Activated T-cell treated with anti-CD3 and anti-CD28 coated beads, Interleukin-2, amount 50 U/mL, for 4 hours (primary cell): Measurements from ENCODE around the gene SORT1. TPM values are rescaled to one million over a fixed set of nuclear protein-coding genes. Genes with fewer than 3 reads are reported as not detected.

Experiments used
- total RNA-seq, 3 donors: library from RNA; stranded (reverse); gene quantifications; one replicate each; pipeline ENCODE4 v1.2.1, GENCODE V29; 2021

SORT1 gene
- total RNA-seq, 3 donors from 2014 or later, result 1.1 to 1.6 (median 1.2) TPM

Other genes with a start within 250 kb of the SORT1 start
- 100 to 1,000 TPM; 166 to 207 (median 201) TPM for gene SARS1, start 184.0 kb downstream of the SORT1 start, total RNA-seq
- gene CELSR2, start 148.4 kb downstream of the SORT1 start, total RNA-seq, result 1 to 10 TPM; 1.4 to 2.2 (median 1.5) TPM
- under 1 TPM; 0.24 to 0.51 (median 0.37) TPM for gene PSRC1, start 114.8 kb downstream of the SORT1 start, total RNA-seq
- gene MYBPHL, start 90.9 kb downstream of the SORT1 start, total RNA-seq, result not detected
- 100 to 1,000 TPM; 298 to 351 (median 300) TPM for gene PSMA5, start 28.5 kb upstream of the SORT1 start, total RNA-seq
- gene SYPL2, start 68.6 kb upstream of the SORT1 start, total RNA-seq, result under 1 TPM in 2 of 3 donors, not detected in 1; 0.13 to 0.37 TPM
- gene ATXN7L2, start 86.0 kb upstream of the SORT1 start, total RNA-seq, result 10 to 100 TPM; 19.5 to 23.8 (median 23.6) TPM
- gene CYB561D1, start 96.2 kb upstream of the SORT1 start, total RNA-seq, result 10 to 100 TPM in 2 of 3 donors, 1 to 10 TPM in 1; 9.0 to 11.1 (median 10.6) TPM
- gene AMIGO1, start 111.8 kb upstream of the SORT1 start, total RNA-seq, result 1 to 10 TPM; 2.9 to 4.5 (median 4.0) TPM
- not detected for gene GPR61, start 142.0 kb upstream of the SORT1 start, total RNA-seq
- gene GNAI3, start 150.7 kb upstream of the SORT1 start, total RNA-seq, result 1 to 10 TPM; 8.6 to 8.9 (median 8.6) TPM
- gene GNAT2, start 221.7 kb upstream of the SORT1 start, total RNA-seq, result 1 to 10 TPM in 1 of 3 donors, under 1 TPM in 2; 0.19 to 1.1 (median 0.24) TPM
- gene AMPD2, start 221.9 kb upstream of the SORT1 start, total RNA-seq, result 100 to 1,000 TPM; 150 to 165 (median 151) TPM